OCI-LY1 (cell line): ENCODE data around the gene MYO1A.

Source experiments
- CTCF ChIP-seq: fragments of 200-600 bp; sonication (generic), shearing (Covaris generic); IDR thresholded peaks from 2 replicates; pipeline ENCODE4 v1.5.1; 2017; ENCODE audit warnings: mild to moderate bottlenecking, antibody characterized with exemption, low read length, moderate library complexity, mixed read lengths
- EZH2 ChIP-seq: fragments of 200-600 bp; sonication (generic), shearing (Covaris generic); IDR thresholded peaks from 2 replicates; pipeline ENCODE4 v1.8.0; 2017; ENCODE audit warnings: borderline replicate concordance, mixed run types, mild to moderate bottlenecking, antibody characterized with exemption, low read length, moderate library complexity, mixed read lengths

- TF ChIP-seq CTCF (no peak), EZH2 (no peak)
These were observed 7.3 kb upstream of the MYO1A start for GRCh38 chr12:57057067-57057751.
